Measurements from ENCODE around the gene BFAR.

Gene BFAR

GRCh38 chr16:14632693-14633569 is at the start of gene BFAR:
TSS of gene BFAR (plus strand) at chr16:14632951. CDS start at chr16:14644347, 11,396 bp downstream.
- peak; percentile 99 for DNase-seq
- in situ Hi-C loops (cut with HindIII; ENCODE audit: low pct_ligation_motif_present, low pct_unique_long_range_greater_than_20kb, low sequenced_read_pairs) = no loop called here

- in situ Hi-C loops (cut with HindIII; ENCODE audit: low pct_ligation_motif_present, low pct_unique_long_range_greater_than_20kb, low sequenced_read_pairs) = no loop called here
- no peak for DNase-seq
These were observed 47.5 kb upstream of the BFAR start for GRCh38 chr16:14585287-14585686.

- DNase-seq = no peak
- in situ Hi-C loops (cut with HindIII; ENCODE audit: low pct_ligation_motif_present, low pct_unique_long_range_greater_than_20kb, low sequenced_read_pairs) = no loop called here
These were observed 46.0 kb upstream of the BFAR start for GRCh38 chr16:14586637-14587305.

GRCh38 chr16:14600164-14600563 is 32.6 kb upstream of the BFAR start:
- DNase-seq = peak; percentile 60
- in situ Hi-C loops (cut with HindIII; ENCODE audit: low pct_ligation_motif_present, low pct_unique_long_range_greater_than_20kb, low sequenced_read_pairs) = no loop called here

GRCh38 chr16:14602443-14602963 is 30.2 kb upstream of the BFAR start:
- in situ Hi-C loops (cut with HindIII; ENCODE audit: low pct_ligation_motif_present, low pct_unique_long_range_greater_than_20kb, low sequenced_read_pairs) = no loop called here

GRCh38 chr16:14606102-14606501 is 26.6 kb upstream of the BFAR start:
- in situ Hi-C loops (cut with HindIII; ENCODE audit: low pct_ligation_motif_present, low pct_unique_long_range_greater_than_20kb, low sequenced_read_pairs) = no loop called here
- no peak for DNase-seq

More at GRCh38 chr16:14602443-14602963, 30.2 kb upstream of the BFAR start:
- no peak for DNase-seq

- DNase-seq = no peak
- in situ Hi-C loops (cut with HindIII; ENCODE audit: low pct_ligation_motif_present, low pct_unique_long_range_greater_than_20kb, low sequenced_read_pairs) = no loop called here
These were observed 24.6 kb upstream of the BFAR start for GRCh38 chr16:14608111-14608566.

- in situ Hi-C loops (cut with HindIII; ENCODE audit: low pct_ligation_motif_present, low pct_unique_long_range_greater_than_20kb, low sequenced_read_pairs) = no loop called here
- DNase-seq = no peak
These were observed 24.1 kb upstream of the BFAR start for GRCh38 chr16:14608604-14609003.

- in situ Hi-C loops (cut with HindIII; ENCODE audit: low pct_ligation_motif_present, low pct_unique_long_range_greater_than_20kb, low sequenced_read_pairs) = no loop called here
These were observed 23.0 kb upstream of the BFAR start for GRCh38 chr16:14609716-14610115.

GRCh38 chr16:14611660-14612059 is 21.1 kb upstream of the BFAR start:
- in situ Hi-C loops (cut with HindIII; ENCODE audit: low pct_ligation_motif_present, low pct_unique_long_range_greater_than_20kb, low sequenced_read_pairs) = no loop called here
- no peak for DNase-seq

More at GRCh38 chr16:14609716-14610115, 23.0 kb upstream of the BFAR start:
- no peak for DNase-seq

GRCh38 chr16:14613991-14614390 is 18.8 kb upstream of the BFAR start:
- no peak for DNase-seq
- in situ Hi-C loops (cut with HindIII; ENCODE audit: low pct_ligation_motif_present, low pct_unique_long_range_greater_than_20kb, low sequenced_read_pairs) = no loop called here

GRCh38 chr16:14616280-14616679 is 16.5 kb upstream of the BFAR start:
- no peak for DNase-seq
- in situ Hi-C loops (cut with HindIII; ENCODE audit: low pct_ligation_motif_present, low pct_unique_long_range_greater_than_20kb, low sequenced_read_pairs) = no loop called here

- DNase-seq = no peak
These were observed 14.2 kb upstream of the BFAR start for GRCh38 chr16:14618566-14618965.

GRCh38 chr16:14627078-14627477 is 5.7 kb upstream of the BFAR start:
- in situ Hi-C loops (cut with HindIII; ENCODE audit: low pct_ligation_motif_present, low pct_unique_long_range_greater_than_20kb, low sequenced_read_pairs) = no loop called here
- DNase-seq = no peak

More at GRCh38 chr16:14618566-14618965, 14.2 kb upstream of the BFAR start:
- in situ Hi-C loops (cut with HindIII; ENCODE audit: low pct_ligation_motif_present, low pct_unique_long_range_greater_than_20kb, low sequenced_read_pairs) = no loop called here

GRCh38 chr16:14628806-14629611 is 3.7 kb upstream of the BFAR start:
- in situ Hi-C loops (cut with HindIII; ENCODE audit: low pct_ligation_motif_present, low pct_unique_long_range_greater_than_20kb, low sequenced_read_pairs) = no loop called here
- no peak for DNase-seq

- peak; percentile 24 for DNase-seq
- in situ Hi-C loops (cut with HindIII; ENCODE audit: low pct_ligation_motif_present, low pct_unique_long_range_greater_than_20kb, low sequenced_read_pairs) = no loop called here
These were observed 3.2 kb upstream of the BFAR start for GRCh38 chr16:14629612-14629918.

- in situ Hi-C loops (cut with HindIII; ENCODE audit: low pct_ligation_motif_present, low pct_unique_long_range_greater_than_20kb, low sequenced_read_pairs) = no loop called here
- DNase-seq = peak; percentile 99
These were observed 2.7 kb upstream of the BFAR start, which contains the start of gene PARN for GRCh38 chr16:14629919-14630619. TSS of gene PARN (minus strand) at chr16:14630260. CDS start at chr16:14630125, 135 bp downstream.

Data from ACHN (cell line).